Stimulated activated CD8-positive, alpha-beta memory T cell treated with anti-CD3 and anti-CD28 coated beads, Interleukin-2, amount 100 ng/mL, for 48 hours (primary cell): Measurements from ENCODE around the gene MKI67.

Experiments used
- DNase-seq, 2 donors: peaks; one replicate each; pipeline ENCODE4 v3.0.0-alpha.2; 2020; ENCODE audit warnings: low read depth in 2 of 2

Gene MKI67

GRCh38 chr10:128064970-128065580, 61.1 kb downstream of the MKI67 start:
- DNase-seq = no peak

- DNase-seq = peak; percentile 62 to 67
Observed at GRCh38 chr10:128064108-128064969, 61.9 kb downstream of the MKI67 start.

- peak; percentile 23 to 42 for DNase-seq
Observed at GRCh38 chr10:128063736-128064107, 62.5 kb downstream of the MKI67 start.

GRCh38 chr10:128062881-128063563, 63.2 kb downstream of the MKI67 start:
- peak in 1 of 2 donors; percentile 21 for DNase-seq

GRCh38 chr10:128062331-128062880, 63.8 kb downstream of the MKI67 start:
- no peak for DNase-seq

GRCh38 chr10:128061306-128062300, 64.6 kb downstream of the MKI67 start:
- DNase-seq = no peak

GRCh38 chr10:128060341-128061250, 65.6 kb downstream of the MKI67 start:
- no peak for DNase-seq

- no peak for DNase-seq
Observed at GRCh38 chr10:128059982-128060293, 66.3 kb downstream of the MKI67 start.

- DNase-seq = no peak
Observed at GRCh38 chr10:128059266-128059981, 66.8 kb downstream of the MKI67 start.

GRCh38 chr10:128058750-128059134, 67.5 kb downstream of the MKI67 start:
- DNase-seq = no peak

- DNase-seq = no peak
Observed at GRCh38 chr10:128058106-128058749, 68.0 kb downstream of the MKI67 start.

GRCh38 chr10:128056303-128057050, 69.7 kb downstream of the MKI67 start:
- no peak for DNase-seq

GRCh38 chr10:128055061-128055868, 71.0 kb downstream of the MKI67 start:
- DNase-seq = no peak

- DNase-seq = no peak
Observed at GRCh38 chr10:128054163-128054970, 71.9 kb downstream of the MKI67 start.

- DNase-seq = no peak
Observed at GRCh38 chr10:128053356-128053755, 72.9 kb downstream of the MKI67 start.

- DNase-seq = no peak
Observed at GRCh38 chr10:128052696-128053095, 73.5 kb downstream of the MKI67 start.

- DNase-seq = no peak
Observed at GRCh38 chr10:128051548-128051947, 74.7 kb downstream of the MKI67 start.
